Measurements from ENCODE around the gene LBHD1. TPM values are rescaled to one million over a fixed set of nuclear protein-coding genes. Genes with fewer than 3 reads are reported as not detected.

Gene LBHD1
- total and polyA plus RNA-seq, 2 of the 4 experiments (the other 2 are of a cell fraction) = 1.6 to 4.0 TPM

DNA sequence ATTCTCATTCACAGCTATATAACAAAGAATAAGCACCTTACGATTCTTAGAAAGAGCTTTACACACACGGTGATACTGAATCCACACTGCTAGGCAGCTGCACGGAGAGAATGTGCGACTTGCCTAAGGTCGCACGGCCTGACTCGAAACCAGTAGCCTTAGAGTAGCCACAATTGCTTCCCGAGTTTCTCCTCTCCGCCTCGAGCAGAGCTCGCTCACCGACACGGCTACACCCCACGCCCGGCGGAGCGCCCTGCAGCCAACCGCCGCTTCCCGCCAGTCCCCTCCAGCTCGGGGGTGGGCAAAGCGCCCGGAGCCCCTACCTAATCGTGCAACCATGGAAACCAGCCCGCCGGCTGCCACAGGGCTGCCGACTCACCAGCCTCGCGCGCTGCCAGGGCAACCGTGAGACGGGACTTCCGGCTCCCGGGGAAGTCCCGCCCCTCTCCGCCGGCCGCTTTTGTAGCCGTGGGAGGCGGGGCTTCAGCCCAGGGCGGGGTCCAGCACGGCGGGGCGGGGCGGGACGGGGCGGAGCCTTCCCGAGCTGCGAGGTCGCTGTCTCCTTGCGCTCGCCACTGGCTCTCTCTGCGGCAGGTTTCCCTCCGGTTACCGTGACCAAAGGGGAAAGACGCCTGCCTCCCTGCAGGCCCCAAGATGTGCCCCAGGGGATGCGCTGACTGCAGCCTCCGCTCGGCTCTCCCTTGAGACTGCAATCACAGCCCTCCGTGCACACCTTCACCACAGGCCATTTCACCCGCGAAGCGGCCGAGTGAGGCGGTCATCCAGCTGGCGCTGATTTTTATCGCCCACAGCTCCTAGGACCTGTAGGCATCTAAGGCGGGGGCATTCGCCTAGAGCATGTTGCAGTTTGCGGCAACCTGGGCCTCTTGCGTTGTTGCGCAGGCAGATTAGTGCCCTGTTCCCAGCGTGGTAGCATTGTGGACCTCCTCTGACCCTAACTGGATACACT, 34.1 kb upstream of the LBHD1 start:
- Histone ChIP-seq H2AFZ (replicated peaks; ENCODE audit: low read length, poor library complexity) (peak overlapping the region; percentile 98), H3K4me2 (ENCODE audit: low read depth, low read length) (peak overlapping the region; percentile 94), H2AK5ac (ENCODE audit: low read depth, low read length) (peak overlapping the region; percentile 67), H3K56ac (ENCODE audit: extremely low read depth, insufficient read depth, low read length) (peak overlapping the region; percentile 75), H2AK9ac (replicated peaks; ENCODE audit: low read depth, low read length, poor library complexity) (peak overlapping the region; percentile 95), H3K9me3 (ENCODE audit: control insufficient read depth, insufficient read depth, low read length) (no peaks in the 10 kb centered on the region), H4K20me1 (ENCODE audit: insufficient read depth, low read length) (no peaks in the 10 kb centered on the region), H3K23ac (ENCODE audit: low read depth, low read length) (peak overlapping the region; percentile 99), H4K5ac (ENCODE audit: low read depth, low read length) (peak overlapping the region; percentile 33; the same call in 1 of the 2 replicates), H3K4me1 (ENCODE audit: control insufficient read depth, insufficient read depth, low read length) (peaks cover 16% of the 10 kb centered on the region), H2BK15ac (ENCODE audit: low read depth, low read length) (peak overlapping the region; percentile 8; the same call in 1 of the 3 replicates), H3K4me3 (ENCODE audit: insufficient read depth, low read depth, low read length) (peak overlapping the region; percentile 55), H3K9ac (ENCODE audit: low read depth, low read length) (peak overlapping the region; percentile 79), H3K36me3 (ENCODE audit: control insufficient read depth, insufficient read depth, low read length) (peaks cover 13% of the 10 kb centered on the region), H2BK5ac (ENCODE audit: low read depth, low read length, poor library complexity, severe bottlenecking) (peak overlapping the region; percentile 41), H4K91ac (ENCODE audit: insufficient read depth, low read depth, low read length) (peak overlapping the region; percentile 55), H3K18ac (ENCODE audit: low read depth, low read length) (peak overlapping the region; percentile 13; the same call in 1 of the 2 replicates), H4K8ac (ENCODE audit: low read depth in 2 of 2, low read length in 2 of 2) (peak overlapping the region; percentile 83 to 84), H3K27ac (ENCODE audit: insufficient read depth, low read length) (peak overlapping the region; percentile 33), H3K9me1 (ENCODE audit: insufficient read depth, low read length) (peaks cover 17% of the 10 kb centered on the region), H3K4ac (ENCODE audit: low read depth, low read length) (peak overlapping the region; percentile 90), H2BK120ac (ENCODE audit: low read depth, low read length) (peak overlapping the region; percentile 80), H3K27me3 (ENCODE audit: control insufficient read depth, insufficient read depth, low read length) (no peaks in the 10 kb centered on the region), H3K79me1 (ENCODE audit: low read depth in 1 of 2, low read length in 2 of 2) (peaks cover 18 to 53% of the 10 kb centered on the region in 2 experiments), H3K14ac (replicated peaks; ENCODE audit: low read depth, low read length) (peak overlapping the region; percentile 97), H2BK20ac (ENCODE audit: low read depth, low read length) (no peak overlapping the region)
- ATAC-seq (ENCODE audit: low read depth) (peak; percentile 90), DNase-seq (peak; percentile 91)
- in situ Hi-C loops (cut with MboI; ENCODE audit: low sequenced_read_pairs) = no loop called here
- TF ChIP-seq CHD1 (IDR thresholded peaks at IDR 0.05; ENCODE audit: low read depth, low read length) = no peak
- peak; percentile 82 for TF ChIP-seq MXI1 (IDR thresholded peaks at IDR 0.05; ENCODE audit: borderline replicate concordance, low read depth, low read length)
- TF ChIP-seq SMC3 (IDR thresholded peaks at IDR 0.05; ENCODE audit: low read depth, low read length) = no peak
- 0 out of 2 replicates have a peak, but pooled peaks have one; percentile 31 for TF ChIP-seq POLR2A (IDR thresholded peaks at IDR 0.05; ENCODE audit: low read depth, low read length)
- no peak for TF ChIP-seq MAFK (IDR thresholded peaks at IDR 0.05; ENCODE audit: low read depth, low read length)
- TF ChIP-seq FOS (IDR thresholded peaks at IDR 0.05; ENCODE audit: low read depth, low read length) = no peak
- TF ChIP-seq, protein P1, sequence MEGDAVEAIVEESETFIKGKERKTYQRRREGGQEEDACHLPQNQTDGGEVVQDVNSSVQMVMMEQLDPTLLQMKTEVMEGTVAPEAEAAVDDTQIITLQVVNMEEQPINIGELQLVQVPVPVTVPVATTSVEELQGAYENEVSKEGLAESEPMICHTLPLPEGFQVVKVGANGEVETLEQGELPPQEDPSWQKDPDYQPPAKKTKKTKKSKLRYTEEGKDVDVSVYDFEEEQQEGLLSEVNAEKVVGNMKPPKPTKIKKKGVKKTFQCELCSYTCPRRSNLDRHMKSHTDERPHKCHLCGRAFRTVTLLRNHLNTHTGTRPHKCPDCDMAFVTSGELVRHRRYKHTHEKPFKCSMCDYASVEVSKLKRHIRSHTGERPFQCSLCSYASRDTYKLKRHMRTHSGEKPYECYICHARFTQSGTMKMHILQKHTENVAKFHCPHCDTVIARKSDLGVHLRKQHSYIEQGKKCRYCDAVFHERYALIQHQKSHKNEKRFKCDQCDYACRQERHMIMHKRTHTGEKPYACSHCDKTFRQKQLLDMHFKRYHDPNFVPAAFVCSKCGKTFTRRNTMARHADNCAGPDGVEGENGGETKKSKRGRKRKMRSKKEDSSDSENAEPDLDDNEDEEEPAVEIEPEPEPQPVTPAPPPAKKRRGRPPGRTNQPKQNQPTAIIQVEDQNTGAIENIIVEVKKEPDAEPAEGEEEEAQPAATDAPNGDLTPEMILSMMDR (conservative IDR thresholded peaks at IDR 0.05; ENCODE audit: low read depth, low read length) = no peak
- no peak for TF ChIP-seq RFX5 (IDR thresholded peaks at IDR 0.05; ENCODE audit: low read depth, low read length)
- peak; percentile 41; the same call in 1 of the 2 replicates for TF ChIP-seq MAZ (IDR thresholded peaks at IDR 0.05; ENCODE audit: borderline replicate concordance, low read depth, low read length)
- TF ChIP-seq NFE2L2 (IDR thresholded peaks at IDR 0.05; ENCODE audit: low read depth, low read length) = no peak; the same call in 1 of the 2 replicates
- TF ChIP-seq RAD21 (IDR thresholded peaks at IDR 0.05; ENCODE audit: low read length) = no peak
- TF ChIP-seq CEBPB (IDR thresholded peaks at IDR 0.05; ENCODE audit: low read depth, low read length) = no peak
- TF ChIP-seq, protein P2, sequence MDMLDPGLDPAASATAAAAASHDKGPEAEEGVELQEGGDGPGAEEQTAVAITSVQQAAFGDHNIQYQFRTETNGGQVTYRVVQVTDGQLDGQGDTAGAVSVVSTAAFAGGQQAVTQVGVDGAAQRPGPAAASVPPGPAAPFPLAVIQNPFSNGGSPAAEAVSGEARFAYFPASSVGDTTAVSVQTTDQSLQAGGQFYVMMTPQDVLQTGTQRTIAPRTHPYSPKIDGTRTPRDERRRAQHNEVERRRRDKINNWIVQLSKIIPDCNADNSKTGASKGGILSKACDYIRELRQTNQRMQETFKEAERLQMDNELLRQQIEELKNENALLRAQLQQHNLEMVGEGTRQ (IDR thresholded peaks at IDR 0.05; ENCODE audit: low read depth, low read length) = no peak
- no peak for TF ChIP-seq BHLHE40 (IDR thresholded peaks at IDR 0.05; ENCODE audit: low read depth, low read length)
- no TSS peak for BruUV-seq (replicated peaks)
- ChIA-PET CTCF (interaction anchor here (0.9 to 1.9 kb wide), 4 partner anchors 12 to 80 kb away, joined by 3 to 6 read pairs (median 4); partner anchors contain the start of gene LRRN4CL), POLR2A (ENCODE audit: unreplicated experiment) (interaction anchor here (0.5 to 1.1 kb wide), 2 partner anchors 20 to 603 kb away, joined by 3 to 11 read pairs; no protein-coding TSS in a partner anchor)
- intact Hi-C loops (cut with micrococcal nuclease) = no loop called here
- 9% methylated on average over 46 of the region's 73 CpGs; no CpG with 5 or more reads in 1 of the 2 experiments for WGBS, 2 experiments (ENCODE audit: extremely low coverage in 2 of 2, insufficient read length in 1 of 2)
- dilution Hi-C loops (cut with HindIII; ENCODE audit: low sequenced_read_pairs, unreplicated experiment) = no loop called here
